Dermis microvascular lymphatic vessel endothelial cell (primary cell): ENCODE data around the gene IL13RA1. TPM values are rescaled to one million over a fixed set of nuclear protein-coding genes. Genes with fewer than 3 reads are reported as not detected.
"Not testable (repeated sequence)": the region's sequence is repeated elsewhere in the genome, so short reads cannot be mapped to it uniquely, and the experiment has no call there.

Source experiments
- DNase-seq, 2 donors: peaks; one replicate each; pipeline versions ENCODE4 v3.0.0 to v3.0.0-alpha.2; 2010; ENCODE audit warnings: low read depth in 2 of 2
- total RNA-seq: library from RNA; depleted of rRNA; stranded (reverse); fragments of >200 nt; gene quantifications from 2 replicates; pipeline ENCODE4 v1.2.1, GENCODE V29; 2014

Gene IL13RA1
- 47.9 and 65.7 TPM in 2 replicates for total RNA-seq

DNA sequence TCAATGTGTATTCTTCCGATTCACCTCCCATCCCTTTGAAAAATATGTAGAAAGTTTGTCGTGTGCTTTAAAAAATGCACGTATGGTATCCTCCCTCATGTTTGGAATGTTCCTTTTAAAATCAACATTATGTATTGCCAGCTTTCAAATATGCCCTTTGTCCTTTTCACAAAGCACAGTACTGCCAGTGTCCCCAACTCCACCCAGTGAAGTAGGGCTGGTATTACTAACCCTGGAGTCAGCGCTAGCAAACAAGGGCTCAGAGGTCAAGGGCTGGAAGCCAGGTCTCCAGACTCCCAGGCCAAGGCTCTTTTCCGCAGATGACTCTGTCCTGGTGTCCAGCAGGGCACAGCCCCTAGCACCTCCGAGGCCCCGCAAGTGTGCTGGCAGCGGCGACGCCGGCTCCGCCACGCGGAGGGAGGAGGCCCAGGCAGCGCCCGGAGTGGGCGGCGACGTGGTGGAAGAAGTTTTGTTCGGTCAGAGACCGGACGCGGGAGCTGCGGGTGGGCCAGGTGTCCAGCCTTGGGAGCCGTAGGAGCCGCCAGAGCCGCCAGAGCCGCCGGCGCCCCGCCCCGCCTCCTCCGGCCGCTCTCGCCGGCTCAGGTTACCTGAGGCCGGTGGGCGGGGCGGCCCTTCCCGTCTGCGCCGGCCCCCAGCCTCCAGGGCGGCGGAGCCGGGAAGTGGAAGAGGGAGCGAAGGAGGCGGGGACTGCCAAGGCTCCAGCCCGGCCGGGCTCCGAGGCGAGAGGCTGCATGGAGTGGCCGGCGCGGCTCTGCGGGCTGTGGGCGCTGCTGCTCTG lies at the start of gene IL13RA1:
Gene IL13RA1 (plus strand): TSS at position 720 of the 799 bp plus-strand sequence. CDS start 33 bp downstream, at position 753.
- DNase-seq, result peak; percentile 12 to 84

GRCh38 chrX:118679290-118679689 lies 48.1 kb upstream of the IL13RA1 start:
- DNase-seq, result no peak

GRCh38 chrX:118682258-118683014 lies 45.0 kb upstream of the IL13RA1 start:
- DNase-seq, result peak in 1 of 2 donors; percentile 47

DNA sequence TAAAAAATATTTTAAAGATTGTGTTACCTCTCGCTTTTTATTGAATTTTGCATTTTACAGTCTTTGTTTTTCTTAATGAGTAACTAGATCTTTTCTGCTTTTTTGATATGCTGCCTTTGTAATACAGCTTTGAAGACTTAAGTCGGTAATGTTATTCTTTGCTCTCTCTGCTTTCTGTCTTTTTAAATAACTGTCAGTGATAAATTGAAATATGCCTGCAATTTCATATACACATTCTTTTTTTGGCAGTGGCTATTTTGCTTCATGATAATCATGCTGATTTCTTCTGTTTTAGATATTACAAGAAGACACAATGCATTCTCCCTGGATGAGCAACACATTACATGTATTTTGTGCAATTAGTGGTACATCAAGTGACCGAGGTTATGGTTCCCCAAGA lies 42.0 kb upstream of the IL13RA1 start:
- DNase-seq, result no peak

DNA sequence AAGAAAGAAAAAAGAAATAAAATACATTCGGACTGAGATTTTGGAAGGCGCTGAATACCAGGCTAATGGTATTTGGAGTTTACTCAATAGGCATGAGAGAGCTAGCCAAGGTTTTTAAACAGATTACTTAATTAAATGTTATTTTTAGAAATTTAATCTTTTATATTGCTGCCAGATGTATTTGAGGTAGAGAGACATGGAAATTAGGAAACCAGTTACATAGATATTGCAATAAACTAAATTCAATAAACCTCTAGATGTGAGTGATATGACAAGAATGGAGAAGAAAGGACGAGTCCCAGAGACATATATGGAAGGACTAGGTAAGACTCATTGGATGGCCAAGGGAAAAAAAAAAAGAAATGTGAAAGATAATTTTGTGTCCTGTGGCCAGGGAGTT lies 38.5 kb upstream of the IL13RA1 start:
- no peak for DNase-seq

- DNase-seq, result peak in 1 of 2 donors; percentile 29
Measured at GRCh38 chrX:118693843-118694242, 33.6 kb upstream of the IL13RA1 start.

- DNase-seq, result peak in 1 of 2 donors; percentile 14
Measured at GRCh38 chrX:118694638-118695037, 32.8 kb upstream of the IL13RA1 start.

DNA sequence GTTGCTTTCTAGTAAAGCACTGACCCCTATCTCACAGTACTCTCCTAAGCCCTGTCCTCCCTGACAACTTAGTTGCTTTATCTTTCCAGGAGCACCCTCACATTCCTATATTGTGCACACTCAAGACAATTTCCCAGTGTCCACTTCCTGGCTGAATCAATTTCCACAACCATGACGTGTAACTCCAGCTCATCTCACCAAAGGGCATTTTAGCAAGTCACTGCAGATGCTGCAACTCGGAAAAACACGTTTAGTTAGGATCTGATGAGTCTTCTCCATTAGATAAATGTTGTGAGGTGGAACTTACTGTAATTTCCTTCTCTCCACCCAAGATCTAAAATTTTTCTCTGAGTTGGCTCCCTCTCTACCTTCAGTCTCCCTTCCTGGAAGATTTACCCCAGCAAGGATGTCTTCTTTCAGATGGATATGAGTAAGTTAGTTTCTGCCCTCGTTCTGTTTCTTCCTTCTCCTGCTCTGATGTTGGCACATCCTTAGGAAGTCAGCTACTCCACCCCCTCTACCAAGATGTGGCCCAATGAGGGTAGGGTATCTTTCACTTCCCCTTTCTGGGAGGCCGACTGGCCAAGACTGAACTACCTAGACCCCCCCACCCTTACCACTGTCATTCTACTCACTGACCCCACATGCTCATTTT lies 28.8 kb upstream of the IL13RA1 start:
- DNase-seq, result peak in 1 of 2 donors; percentile 10

GRCh38 chrX:118702741-118703140 lies 24.7 kb upstream of the IL13RA1 start:
- no peak for DNase-seq

DNA sequence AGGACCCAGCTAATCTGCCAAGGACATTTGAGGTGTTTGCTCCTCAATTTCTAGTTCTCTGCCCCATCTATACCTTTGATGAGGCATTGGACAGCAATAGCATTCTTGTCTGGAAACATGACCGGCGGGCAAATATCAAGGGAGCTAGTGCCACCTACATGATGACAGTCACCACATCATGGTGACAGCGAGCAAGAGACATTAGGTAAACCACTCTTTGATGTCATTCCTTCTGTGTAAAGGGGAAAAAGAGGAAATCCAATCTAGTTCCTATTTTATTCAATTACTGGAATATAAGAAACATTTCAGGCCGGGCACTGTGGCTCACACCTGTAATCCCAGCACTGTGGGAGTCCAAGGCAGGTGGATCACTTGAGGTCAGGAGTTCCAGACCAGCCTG lies 20.7 kb upstream of the IL13RA1 start:
- DNase-seq, result no peak

GRCh38 chrX:118714521-118714920 lies 12.9 kb upstream of the IL13RA1 start:
- no peak for DNase-seq

- DNase-seq, result not testable (repeated sequence)
Measured at GRCh38 chrX:118715917-118716316, 11.5 kb upstream of the IL13RA1 start.

GRCh38 chrX:118716833-118717232 lies 10.6 kb upstream of the IL13RA1 start:
- DNase-seq, result not testable (repeated sequence)

DNA sequence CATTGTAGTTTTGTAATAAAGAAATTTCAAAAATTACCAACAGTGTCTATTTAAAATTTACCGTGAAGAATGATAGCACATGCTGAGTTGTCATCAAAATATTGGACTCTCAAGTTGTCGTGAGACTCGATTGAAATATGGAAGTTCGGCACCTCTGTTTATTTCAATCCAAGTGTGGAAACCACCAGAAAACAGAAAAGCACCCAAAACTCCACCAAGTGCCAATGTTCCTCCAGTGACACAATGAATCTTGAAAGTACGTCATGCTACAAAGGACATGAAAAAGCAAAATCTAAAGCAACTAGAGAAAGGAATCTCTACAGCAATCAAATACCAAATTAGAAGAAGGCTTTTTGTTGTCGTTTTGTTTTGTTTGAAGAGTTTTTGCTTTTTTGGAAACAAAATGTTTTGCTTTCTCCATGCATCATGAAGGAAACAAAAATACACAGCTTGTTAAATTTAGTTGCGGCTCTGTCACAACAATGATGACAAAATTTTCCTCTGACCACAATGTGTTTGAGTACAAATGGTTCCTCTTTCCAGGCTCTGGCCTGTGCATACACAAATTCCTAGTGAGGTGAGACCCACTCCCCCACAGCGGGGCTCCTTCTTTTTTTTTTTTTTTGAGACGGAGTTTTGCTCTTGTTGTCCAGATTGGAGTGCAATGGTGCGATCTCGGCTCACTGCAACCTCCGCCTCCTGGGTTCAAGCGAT lies 9.6 kb upstream of the IL13RA1 start:
- no peak for DNase-seq

DNA sequence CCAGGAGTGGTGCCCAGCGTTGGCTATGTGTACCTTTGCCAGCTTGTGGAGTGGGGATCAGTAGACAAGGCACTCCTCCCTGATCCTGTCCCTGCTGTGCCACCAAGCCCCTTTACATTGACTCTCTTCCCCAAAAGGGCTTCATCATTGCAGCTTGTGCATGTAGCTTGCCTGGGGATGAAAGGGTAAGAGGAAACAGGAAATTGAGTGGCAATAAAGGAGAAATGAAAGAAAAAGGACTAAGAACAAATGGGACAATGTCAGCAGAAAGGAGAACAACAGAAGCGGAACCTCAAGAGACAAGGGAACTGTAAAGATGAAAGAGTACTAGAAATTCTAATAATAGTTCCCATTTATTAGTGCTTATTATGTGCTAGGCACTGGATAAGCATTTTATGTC lies 8.7 kb upstream of the IL13RA1 start:
- DNase-seq, result no peak

DNA sequence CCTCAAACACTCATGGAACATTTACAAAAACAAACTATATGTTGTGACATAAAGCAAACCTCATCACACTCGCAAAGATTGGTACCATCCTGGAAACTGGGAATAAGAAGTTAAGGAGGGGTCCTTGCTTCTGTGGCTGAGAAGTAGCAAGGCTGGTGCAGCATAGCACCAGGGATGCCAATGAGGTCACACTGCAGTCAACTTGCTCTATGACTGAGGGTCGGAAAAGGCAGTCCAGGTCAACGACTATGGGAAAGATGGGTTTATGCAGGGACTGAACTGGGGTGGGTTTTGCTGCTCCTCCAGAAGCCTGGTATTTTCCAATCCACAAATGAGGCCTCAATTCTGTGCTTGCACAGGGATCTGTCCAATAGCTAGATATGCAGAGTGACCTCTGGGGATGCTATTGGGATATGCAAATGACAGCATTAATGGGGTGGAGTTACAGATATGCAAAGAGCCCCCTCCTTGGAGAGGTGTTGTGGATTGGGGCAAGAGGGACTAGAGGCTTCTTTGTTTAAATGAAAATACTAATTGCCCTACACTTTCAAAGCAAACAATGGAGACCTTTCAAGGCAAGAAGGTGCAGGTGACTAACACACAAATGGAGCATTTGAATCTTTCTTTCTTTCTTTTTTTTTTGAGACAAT lies 7.2 kb upstream of the IL13RA1 start:
- DNase-seq, result no peak

DNA sequence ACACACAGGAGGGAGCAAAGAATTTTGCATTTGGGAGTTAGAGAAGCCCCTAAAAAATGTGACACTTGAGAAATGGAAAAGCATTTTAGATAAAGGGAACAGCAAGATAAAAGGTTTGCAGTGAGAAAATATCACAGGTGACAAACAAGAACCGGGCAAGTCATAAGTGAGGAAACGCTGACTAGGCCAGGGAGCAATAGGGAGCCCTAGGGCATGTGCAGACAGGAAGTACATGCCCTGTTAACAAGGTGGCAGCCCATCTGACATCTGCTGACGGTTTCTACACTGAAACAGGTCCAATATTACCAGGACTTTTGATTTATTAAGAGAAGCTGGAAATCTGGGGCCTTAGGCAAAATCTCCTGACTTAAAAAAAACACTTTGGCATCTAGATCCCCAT lies 4.0 kb upstream of the IL13RA1 start:
- DNase-seq, result no peak

GRCh38 chrX:118724365-118724764 lies 3.0 kb upstream of the IL13RA1 start:
- DNase-seq, result no peak

DNA sequence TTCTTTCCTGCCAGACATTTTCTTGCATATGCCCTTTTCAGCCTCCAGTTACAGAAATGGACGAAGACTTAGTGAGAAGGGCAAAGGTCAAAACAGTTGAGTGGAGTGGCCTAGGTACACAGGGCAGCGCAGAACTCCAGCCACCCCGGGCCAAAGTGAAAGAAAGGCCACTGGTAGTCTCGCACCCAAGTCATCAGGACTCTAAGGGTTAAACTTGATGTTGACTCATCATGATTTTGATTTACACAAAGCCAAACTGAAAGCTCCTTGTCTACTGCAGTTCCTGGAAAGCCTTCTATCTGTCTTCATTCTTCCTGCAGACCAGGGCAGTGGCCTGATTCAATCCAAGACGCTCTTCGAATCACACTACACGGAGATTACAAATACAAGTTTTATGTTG lies 2.6 kb upstream of the IL13RA1 start:
- no peak for DNase-seq

GRCh38 chrX:118726396-118726795 lies 1.0 kb upstream of the IL13RA1 start:
- DNase-seq, result no peak
